Stomach (tissue), 4 donors: ENCODE data around the gene PPP2R3A.
A peak's percentile ranks its signal among the peaks of the same experiment; 100 is the strongest.

Source experiments
- CTCF ChIP-seq, 7 experiments: fragments of 450-650 bp in 4 of 7; fragments of 200-600 bp in 3 of 7; sonication (generic) in 3 of 7; IDR thresholded peaks; one replicate each; pipeline ENCODE4 v1.5.1; 2016 to 2019; ENCODE audit warnings: antibody characterized with exemption in 7 of 7, control low read depth in 2 of 7, mild to moderate bottlenecking in 1 of 7
- POLR2AphosphoS5 ChIP-seq, 3 donors: sonication (generic); formaldehyde crosslinking; IDR thresholded peaks; one replicate each; pipeline ENCODE4 v1.6.1; 2016; ENCODE audit warnings: antibody characterized with exemption in 3 of 3

- no peak for TF ChIP-seq POLR2AphosphoS5 (IDR thresholded peaks at IDR 0.05)
- TF ChIP-seq CTCF (IDR thresholded peaks at IDR 0.05), result peak in 4 of 7 experiments; percentile 34 to 53 (median 46)
Measured at GRCh38 chr3:136078421-136079364, 113.2 kb downstream of the PPP2R3A start.
